Skin epidermis (tissue), 12 donors: ENCODE data around the gene TOP1.
"Not testable (repeated sequence)": the region's sequence is repeated elsewhere in the genome, so short reads cannot be mapped to it uniquely, and the experiment has no call there.

Source experiments
- H3K27ac ChIP-seq, 21 experiments: fragments of 200-600 bp; sonication (generic) in 11 of 21; one replicate each; pipeline ENCODE4 v1.5.0; 2020; ENCODE audit warnings: mild to moderate bottlenecking in 3 of 21, inconsistent platforms in 2 of 21, moderate library complexity in 2 of 21
- H3K4me3 ChIP-seq, 7 experiments: fragments of 200-600 bp; sonication (generic) in 2 of 7; one replicate each; pipeline ENCODE4 v1.5.0; 2020; ENCODE audit warnings: inconsistent platforms in 2 of 7, mild to moderate bottlenecking in 2 of 7, moderate library complexity in 1 of 7

Gene TOP1

GRCh38 chr20:41003143-41003935 is 25.3 kb upstream of the TOP1 start:
- Histone ChIP-seq H3K27ac (peak overlapping the region; percentile 52 to 98 (median 86)), H3K4me3 (peak overlapping the region in 2 of 7 experiments; percentile 11 to 24)

GRCh38 chr20:41003936-41004294 is 24.7 kb upstream of the TOP1 start:
- peak overlapping the region in 20 of 21 experiments; percentile 70 to 98 (median 87) for H3K27ac ChIP-seq
- not testable (repeated sequence) for H3K4me3 ChIP-seq

GRCh38 chr20:41004531-41005360 is 23.9 kb upstream of the TOP1 start:
- no peak overlapping the region for H3K4me3 ChIP-seq

GRCh38 chr20:41005361-41005729 is 23.3 kb upstream of the TOP1 start:
- H3K4me3 ChIP-seq = no peak overlapping the region
- H3K27ac ChIP-seq = peak overlapping the region in 14 of 21 experiments; percentile 6 to 94 (median 58)

More at GRCh38 chr20:41004531-41005360, 23.9 kb upstream of the TOP1 start:
- H3K27ac ChIP-seq = peak overlapping the region in 14 of 21 experiments; percentile 6 to 98 (median 86)

GRCh38 chr20:41006126-41006935 is 22.3 kb upstream of the TOP1 start:
- H3K27ac ChIP-seq = peak overlapping the region in 5 of 21 experiments; percentile 7 to 92 (median 90)
- H3K4me3 ChIP-seq = no peak overlapping the region

DNA sequence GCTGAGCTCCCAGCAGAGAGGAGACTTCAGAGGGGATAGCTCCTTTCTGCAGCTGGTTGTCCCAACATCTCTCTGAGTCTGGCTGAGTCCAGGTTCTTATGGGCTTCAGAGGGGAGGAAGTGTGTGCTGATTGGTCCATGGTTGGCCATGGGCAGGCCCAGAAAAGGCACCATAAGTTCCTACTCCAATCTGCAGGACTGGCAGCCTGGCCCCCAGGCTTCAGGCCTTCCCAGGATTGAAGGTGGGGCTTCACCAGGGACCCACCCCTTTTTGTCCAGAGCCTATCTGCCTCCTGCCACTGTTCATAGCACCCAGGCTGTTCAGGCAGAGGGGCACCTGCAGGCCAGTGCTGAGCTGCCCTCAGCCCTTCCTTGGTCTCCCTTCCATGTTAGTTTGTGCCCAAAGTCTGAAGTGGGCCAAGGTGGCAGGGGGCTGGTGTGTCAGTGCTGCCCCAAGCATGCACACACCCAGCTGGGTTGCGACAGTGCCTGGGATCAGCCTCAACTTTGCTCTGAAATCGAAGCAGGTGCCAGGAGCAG is 21.6 kb upstream of the TOP1 start:
- H3K27ac ChIP-seq = no peak overlapping the region
- H3K4me3 ChIP-seq = no peak overlapping the region

- no peak overlapping the region for H3K27ac ChIP-seq
- H3K4me3 ChIP-seq = no peak overlapping the region
Observed at GRCh38 chr20:41007481-41007880, 21.1 kb upstream of the TOP1 start.

GRCh38 chr20:41009946-41010345 is 18.7 kb upstream of the TOP1 start:
- Histone ChIP-seq H3K4me3 (no peak overlapping the region), H3K27ac (no peak overlapping the region)

GRCh38 chr20:41011551-41012067 is 17.0 kb upstream of the TOP1 start:
- H3K4me3 ChIP-seq = no peak overlapping the region
- H3K27ac ChIP-seq = peak overlapping the region in 2 of 21 experiments; percentile 21 to 30

DNA sequence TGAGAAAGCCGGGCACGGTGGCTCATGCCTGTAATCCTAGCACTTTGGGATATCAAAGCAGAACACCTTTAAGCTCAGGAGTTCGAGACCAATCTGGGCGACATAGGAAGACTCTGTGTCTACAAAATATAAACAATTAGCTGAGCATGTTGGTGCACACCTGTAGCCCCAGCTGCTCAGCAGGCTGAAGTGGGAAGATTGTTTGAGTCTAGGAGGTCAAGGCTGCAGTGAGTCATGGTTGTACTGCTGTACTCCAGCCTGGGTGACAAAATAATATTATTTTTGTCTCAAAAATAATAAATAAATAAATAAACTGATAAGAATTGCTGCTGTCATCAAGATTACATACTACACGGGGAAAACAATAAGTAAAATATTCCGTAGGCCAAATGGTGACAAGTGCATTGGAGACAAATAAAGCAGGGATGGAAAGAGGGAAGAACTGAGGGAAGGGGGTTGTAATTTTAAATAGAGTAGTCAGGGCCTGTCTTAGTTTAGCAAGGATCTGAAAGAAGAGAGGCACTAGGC is 14.0 kb upstream of the TOP1 start:
- no peak overlapping the region for H3K27ac ChIP-seq
- H3K4me3 ChIP-seq = no peak overlapping the region

- peak overlapping the region in 6 of 21 experiments; percentile 1 to 52 (median 36) for H3K27ac ChIP-seq
- H3K4me3 ChIP-seq = no peak overlapping the region
Observed at GRCh38 chr20:41017448-41018042, 11.1 kb upstream of the TOP1 start.

DNA sequence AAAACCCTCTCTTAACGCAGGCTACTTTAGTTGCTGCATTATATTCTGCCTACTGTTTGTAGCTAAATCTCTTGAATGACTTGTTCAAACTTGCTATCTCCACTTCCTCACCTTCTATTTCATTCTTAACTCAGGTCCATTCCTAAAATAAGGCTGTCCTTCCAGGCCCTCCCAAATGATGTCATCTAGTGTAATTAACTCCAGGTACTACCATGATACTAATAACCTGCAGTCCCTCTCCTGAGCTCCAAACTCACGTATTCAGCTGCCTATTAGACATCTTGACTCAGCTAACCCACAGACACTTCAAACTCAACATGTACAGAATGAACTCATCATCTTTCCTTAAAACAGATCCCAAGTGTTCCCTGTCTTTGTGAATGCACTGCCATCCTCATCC is 10.5 kb upstream of the TOP1 start:
- peak overlapping the region in 3 of 21 experiments; percentile 27 to 52 (median 49) for H3K27ac ChIP-seq
- H3K4me3 ChIP-seq = no peak overlapping the region

GRCh38 chr20:41023549-41023948 is 5.1 kb upstream of the TOP1 start:
- no peak overlapping the region for H3K4me3 ChIP-seq
- no peak overlapping the region for H3K27ac ChIP-seq

GRCh38 chr20:41027366-41027765 is 1.3 kb upstream of the TOP1 start:
- Histone ChIP-seq H3K27ac (peak overlapping the region in 3 of 21 experiments; percentile 75 to 99 (median 96)), H3K4me3 (no peak overlapping the region)

- peak overlapping the region; percentile 68 to 100 (median 85) for H3K4me3 ChIP-seq
Observed at GRCh38 chr20:41027872-41028358, 707 bp upstream of the TOP1 start.

GRCh38 chr20:41029150-41029901 is 704 bp downstream of the TOP1 start:
- H3K27ac ChIP-seq = peak overlapping the region; percentile 72 to 100 (median 98)
- peak overlapping the region; percentile 68 to 100 (median 85) for H3K4me3 ChIP-seq

More at GRCh38 chr20:41027872-41028358, 707 bp upstream of the TOP1 start:
- H3K27ac ChIP-seq = peak overlapping the region in 20 of 21 experiments; percentile 23 to 100 (median 82)

DNA sequence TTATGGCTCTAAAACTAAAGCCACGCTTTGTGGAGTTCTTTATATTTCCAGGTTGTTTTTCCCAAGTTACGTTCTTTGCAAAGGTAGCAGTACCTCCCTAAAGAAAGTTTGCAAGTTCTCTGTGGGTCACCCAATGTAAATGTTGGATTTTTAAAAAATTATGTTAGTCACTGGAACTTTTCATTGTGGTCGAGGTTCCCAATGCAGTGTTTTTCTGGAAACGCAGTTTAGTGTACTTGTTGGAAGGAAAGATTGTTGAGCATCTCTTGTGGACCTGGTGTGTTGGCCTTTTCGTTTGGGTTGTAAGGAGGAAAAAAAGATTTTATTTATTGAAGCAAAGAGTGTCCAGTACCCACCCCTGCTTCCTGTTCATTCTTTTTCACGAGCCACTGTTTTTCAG is 1.4 kb downstream of the TOP1 start:
- Histone ChIP-seq H3K27ac (peak overlapping the region in 19 of 21 experiments; percentile 93 to 100 (median 98)), H3K4me3 (peak overlapping the region; percentile 68 to 100 (median 85))
